HEK293 (cell line): ENCODE measurements around the gene MNT.
A peak's percentile ranks its signal among the peaks of the same experiment; 100 is the strongest.

Experiments used
- GLI4 ChIP-seq: fragments of 450-650 bp; formaldehyde crosslinking; IDR thresholded peaks from 2 replicates; pipeline ENCODE4 v1.5.1; 2016; ENCODE audit warnings: missing biosample characterization, missing genetic modification characterization
- GLIS1 ChIP-seq: fragments of 450-650 bp; formaldehyde crosslinking; IDR thresholded peaks from 2 replicates; pipeline ENCODE4 v1.5.1; 2016; ENCODE audit warnings: missing biosample characterization, missing genetic modification characterization
- IKZF3 ChIP-seq: fragments of 450-650 bp; IDR thresholded peaks from 2 replicates; pipeline ENCODE4 v1.5.0; 2018; ENCODE audit warnings: missing biosample characterization, mild to moderate bottlenecking, missing genetic modification characterization, moderate library complexity
- OSR2 ChIP-seq: fragments of 450-650 bp; formaldehyde crosslinking; IDR thresholded peaks from 2 replicates; pipeline ENCODE4 v1.5.1; 2016; ENCODE audit warnings: missing biosample characterization, missing genetic modification characterization
- PATZ1 ChIP-seq: fragments of 450-650 bp; formaldehyde crosslinking; IDR thresholded peaks from 2 replicates; pipeline ENCODE4 v1.5.1; 2016; ENCODE audit warnings: missing biosample characterization, missing genetic modification characterization
- RBAK ChIP-seq: fragments of 450-650 bp; formaldehyde crosslinking; IDR thresholded peaks from 2 replicates; pipeline ENCODE4 v1.5.1; 2016; ENCODE audit warnings: missing biosample characterization, missing genetic modification characterization
- SP3 ChIP-seq: fragments of 450-650 bp; formaldehyde crosslinking; IDR thresholded peaks from 2 replicates; pipeline ENCODE4 v1.5.1; 2016; ENCODE audit warnings: missing biosample characterization, missing genetic modification characterization
- YY2 ChIP-seq: fragments of 450-650 bp; formaldehyde crosslinking; IDR thresholded peaks from 2 replicates; pipeline ENCODE4 v1.5.1; 2016; ENCODE audit warnings: missing biosample characterization, missing genetic modification characterization
- ZBTB10 ChIP-seq: fragments of 450-650 bp; formaldehyde crosslinking; IDR thresholded peaks from 2 replicates; pipeline ENCODE4 v1.5.1; 2016; ENCODE audit warnings: missing biosample characterization, missing genetic modification characterization
- ZFP3 ChIP-seq: fragments of 450-650 bp; formaldehyde crosslinking; IDR thresholded peaks from 2 replicates; pipeline ENCODE4 v1.5.1; 2016; ENCODE audit warnings: low read depth, missing biosample characterization, missing genetic modification characterization
- ZNF146 ChIP-seq: fragments of 450-650 bp; formaldehyde crosslinking; IDR thresholded peaks from 2 replicates; pipeline ENCODE4 v1.5.1; 2016; ENCODE audit warnings: missing biosample characterization, missing genetic modification characterization
- ZNF175 ChIP-seq: fragments of 450-650 bp; formaldehyde crosslinking; IDR thresholded peaks from 2 replicates; pipeline ENCODE4 v1.5.1; 2016; ENCODE audit warnings: missing biosample characterization, missing genetic modification characterization
- ZNF2 ChIP-seq: fragments of 450-650 bp; formaldehyde crosslinking; IDR thresholded peaks from 2 replicates; pipeline ENCODE4 v1.5.1; 2016; ENCODE audit warnings: missing biosample characterization, missing genetic modification characterization
- ZNF202 ChIP-seq: fragments of 450-650 bp; formaldehyde crosslinking; IDR thresholded peaks from 2 replicates; pipeline ENCODE4 v1.5.1; 2016; ENCODE audit warnings: missing biosample characterization, missing genetic modification characterization, borderline replicate concordance
- ZNF221 ChIP-seq: fragments of 450-650 bp; formaldehyde crosslinking; IDR thresholded peaks from 2 replicates; pipeline ENCODE4 v1.5.1; 2017; ENCODE audit warnings: missing biosample characterization, missing genetic modification characterization, borderline replicate concordance
- ZNF23 ChIP-seq: fragments of 450-650 bp; formaldehyde crosslinking; IDR thresholded peaks from 2 replicates; pipeline ENCODE4 v1.5.1; 2016; ENCODE audit warnings: missing biosample characterization, missing genetic modification characterization, borderline replicate concordance
- ZNF341 ChIP-seq: fragments of 450-650 bp; formaldehyde crosslinking; IDR thresholded peaks from 2 replicates; pipeline ENCODE4; 2016; ENCODE audit warnings: low read depth, missing biosample characterization, missing genetic modification characterization
- ZNF394 ChIP-seq: fragments of 450-650 bp; formaldehyde crosslinking; IDR thresholded peaks from 2 replicates; pipeline ENCODE4 v1.5.1; 2016; ENCODE audit warnings: missing biosample characterization, missing genetic modification characterization, mild to moderate bottlenecking, moderate library complexity, borderline replicate concordance
- ZNF514 ChIP-seq: fragments of 450-650 bp; formaldehyde crosslinking; IDR thresholded peaks from 2 replicates; pipeline ENCODE4 v1.5.1; 2016; ENCODE audit warnings: missing biosample characterization, missing genetic modification characterization
- ZNF555 ChIP-seq: fragments of 450-650 bp; formaldehyde crosslinking; conservative IDR thresholded peaks from 2 replicates; pipeline ENCODE4 v1.5.1; 2017; ENCODE audit warnings: missing biosample characterization, mild to moderate bottlenecking, missing genetic modification characterization, inconsistent platforms
- ZNF561 ChIP-seq: fragments of 450-650 bp; IDR thresholded peaks from 2 replicates; pipeline ENCODE4 v1.5.1; 2018; ENCODE audit warnings: missing biosample characterization, missing genetic modification characterization, borderline replicate concordance
- ZNF585B ChIP-seq: fragments of 450-650 bp; formaldehyde crosslinking; IDR thresholded peaks from 2 replicates; pipeline ENCODE4 v1.5.1; 2016; ENCODE audit warnings: missing biosample characterization, missing genetic modification characterization
- ZNF701 ChIP-seq: fragments of 450-650 bp; formaldehyde crosslinking; IDR thresholded peaks from 2 replicates; pipeline ENCODE4 v1.5.1; 2016; ENCODE audit warnings: missing biosample characterization, missing genetic modification characterization
- ZNF768 ChIP-seq: fragments of 450-650 bp; formaldehyde crosslinking; IDR thresholded peaks from 2 replicates; pipeline ENCODE4 v1.5.1; 2018; ENCODE audit warnings: missing biosample characterization, mild to moderate bottlenecking, missing genetic modification characterization
- ZNF776 ChIP-seq: fragments of 450-650 bp; formaldehyde crosslinking; IDR thresholded peaks from 2 replicates; pipeline ENCODE4 v1.5.0; 2017; ENCODE audit warnings: missing biosample characterization, missing genetic modification characterization, borderline replicate concordance
- ZSCAN18 ChIP-seq: fragments of 450-650 bp; formaldehyde crosslinking; IDR thresholded peaks from 2 replicates; pipeline ENCODE4 v1.5.1; 2016; ENCODE audit warnings: missing biosample characterization, missing genetic modification characterization
- TF ChIP-seq, protein P1 (sequence below): sonication (generic); formaldehyde crosslinking; IDR thresholded peaks from 2 replicates; pipeline ENCODE4 v1.8.1; 2022; ENCODE audit warnings: mild to moderate bottlenecking, moderate library complexity, missing genetic modification reagents
- TF ChIP-seq, protein P2 (sequence below): fragments of 450-650 bp; IDR thresholded peaks from 2 replicates; pipeline ENCODE4 v1.5.1; 2018; ENCODE audit warnings: missing biosample characterization, missing genetic modification characterization
- TF ChIP-seq, protein P3 (sequence below): fragments of 450-650 bp; formaldehyde crosslinking; IDR thresholded peaks from 2 replicates; pipeline ENCODE4 v1.5.1; 2016; ENCODE audit warnings: missing biosample characterization, missing genetic modification characterization

MNT gene

DNA sequence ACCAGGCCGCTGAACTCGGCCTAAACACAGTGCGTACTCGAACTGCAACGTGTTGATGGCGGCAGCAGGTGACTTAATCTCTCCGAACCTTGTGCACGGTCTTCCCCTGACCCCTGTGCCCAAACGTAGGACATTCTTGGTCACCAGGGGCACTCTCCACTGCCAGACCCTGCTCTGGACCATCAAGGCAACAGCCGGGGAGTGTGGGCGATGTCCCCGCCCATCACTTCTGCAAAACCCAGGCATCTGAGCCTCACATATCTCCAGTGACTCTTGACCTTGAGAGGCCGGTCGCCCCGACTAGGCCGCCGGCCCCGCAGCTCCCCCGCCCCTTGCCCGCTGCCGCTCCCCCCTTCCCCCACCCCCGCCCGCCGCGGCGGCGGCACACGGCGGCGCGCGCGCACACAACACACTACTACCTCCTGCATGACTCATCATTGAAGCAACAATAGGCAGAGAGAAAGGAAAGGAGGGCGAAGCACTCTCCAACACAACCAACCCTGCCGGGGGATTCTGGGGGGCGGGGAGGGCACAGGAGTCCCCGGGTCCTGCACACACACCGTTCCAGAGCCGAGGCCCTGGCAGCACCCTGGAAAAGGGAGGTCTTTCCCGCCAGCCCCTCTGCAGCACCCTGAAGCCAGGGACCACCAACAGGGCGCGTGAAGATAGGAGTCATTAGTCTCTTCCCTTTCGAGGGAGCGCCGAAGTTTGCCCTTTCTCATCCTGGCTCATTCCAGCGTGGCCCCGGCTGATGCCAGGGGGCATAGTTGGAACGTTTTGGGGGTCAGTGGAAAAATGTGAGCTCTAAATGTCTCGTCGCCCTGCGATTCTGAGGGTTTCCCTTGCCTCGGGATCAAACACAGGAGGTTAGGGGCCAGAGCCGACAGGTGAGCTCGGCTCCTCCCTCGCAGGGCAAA lies 1.9 kb downstream of the MNT start (continued):
- TF ChIP-seq PATZ1 (tag by site-specific recombination) (peak; percentile 34; the same call in 1 of the 2 replicates), ZNF221 (tag by site-specific recombination) (no peak), IKZF3 (tag by site-specific recombination) (peak; percentile 76; the same call in 1 of the 2 replicates), ZSCAN18 (tag by site-specific recombination) (no peak), ZBTB10 (tag by site-specific recombination) (peak; percentile 30; the same call in 1 of the 2 replicates), ZNF202 (no peak), ZNF701 (tag by site-specific recombination) (no peak), RBAK (tag by site-specific recombination) (no peak), ZNF23 (no peak), ZNF394 (tag by site-specific recombination) (0 out of 2 replicates have a peak, but pooled peaks have one; percentile 15), ZNF776 (tag by site-specific recombination) (no peak), ZNF175 (tag by site-specific recombination) (no peak), ZNF2 (tag by site-specific recombination) (no peak; the same call in 1 of the 2 replicates), ZFP3 (no peak), GLI4 (tag by site-specific recombination) (no peak), GLIS1 (peak; percentile 73; the same call in 1 of the 2 replicates), OSR2 (tag by site-specific recombination) (no peak; the same call in 1 of the 2 replicates), YY2 (tag by site-specific recombination) (no peak), SP3 (tag by site-specific recombination) (no peak), ZNF555 (no peak), ZNF146 (tag by site-specific recombination) (no peak), ZNF768 (tag by site-specific recombination) (no peak), ZNF341 (tag by site-specific recombination) (peak; percentile 44), ZNF561 (tag by site-specific recombination) (no peak), ZNF585B (tag by site-specific recombination) (no peak), ZNF514 (tag by site-specific recombination) (no peak)
- TF ChIP-seq, protein P1, sequence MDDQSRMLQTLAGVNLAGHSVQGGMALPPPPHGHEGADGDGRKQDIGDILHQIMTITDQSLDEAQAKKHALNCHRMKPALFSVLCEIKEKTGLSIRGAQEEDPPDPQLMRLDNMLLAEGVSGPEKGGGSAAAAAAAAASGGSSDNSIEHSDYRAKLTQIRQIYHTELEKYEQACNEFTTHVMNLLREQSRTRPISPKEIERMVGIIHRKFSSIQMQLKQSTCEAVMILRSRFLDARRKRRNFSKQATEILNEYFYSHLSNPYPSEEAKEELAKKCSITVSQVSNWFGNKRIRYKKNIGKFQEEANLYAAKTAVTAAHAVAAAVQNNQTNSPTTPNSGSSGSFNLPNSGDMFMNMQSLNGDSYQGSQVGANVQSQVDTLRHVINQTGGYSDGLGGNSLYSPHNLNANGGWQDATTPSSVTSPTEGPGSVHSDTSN (CRISPR knock-in tag), result no peak
- TF ChIP-seq, protein P2, sequence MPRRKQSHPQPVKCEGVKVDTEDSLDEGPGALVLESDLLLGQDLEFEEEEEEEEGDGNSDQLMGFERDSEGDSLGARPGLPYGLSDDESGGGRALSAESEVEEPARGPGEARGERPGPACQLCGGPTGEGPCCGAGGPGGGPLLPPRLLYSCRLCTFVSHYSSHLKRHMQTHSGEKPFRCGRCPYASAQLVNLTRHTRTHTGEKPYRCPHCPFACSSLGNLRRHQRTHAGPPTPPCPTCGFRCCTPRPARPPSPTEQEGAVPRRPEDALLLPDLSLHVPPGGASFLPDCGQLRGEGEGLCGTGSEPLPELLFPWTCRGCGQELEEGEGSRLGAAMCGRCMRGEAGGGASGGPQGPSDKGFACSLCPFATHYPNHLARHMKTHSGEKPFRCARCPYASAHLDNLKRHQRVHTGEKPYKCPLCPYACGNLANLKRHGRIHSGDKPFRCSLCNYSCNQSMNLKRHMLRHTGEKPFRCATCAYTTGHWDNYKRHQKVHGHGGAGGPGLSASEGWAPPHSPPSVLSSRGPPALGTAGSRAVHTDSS (tag by site-specific recombination), result no peak
- TF ChIP-seq, protein P3, sequence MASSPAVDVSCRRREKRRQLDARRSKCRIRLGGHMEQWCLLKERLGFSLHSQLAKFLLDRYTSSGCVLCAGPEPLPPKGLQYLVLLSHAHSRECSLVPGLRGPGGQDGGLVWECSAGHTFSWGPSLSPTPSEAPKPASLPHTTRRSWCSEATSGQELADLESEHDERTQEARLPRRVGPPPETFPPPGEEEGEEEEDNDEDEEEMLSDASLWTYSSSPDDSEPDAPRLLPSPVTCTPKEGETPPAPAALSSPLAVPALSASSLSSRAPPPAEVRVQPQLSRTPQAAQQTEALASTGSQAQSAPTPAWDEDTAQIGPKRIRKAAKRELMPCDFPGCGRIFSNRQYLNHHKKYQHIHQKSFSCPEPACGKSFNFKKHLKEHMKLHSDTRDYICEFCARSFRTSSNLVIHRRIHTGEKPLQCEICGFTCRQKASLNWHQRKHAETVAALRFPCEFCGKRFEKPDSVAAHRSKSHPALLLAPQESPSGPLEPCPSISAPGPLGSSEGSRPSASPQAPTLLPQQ (tag by site-specific recombination), result no peak
